ENCODE results near the gene BRD1.

BRD1 gene

DNA sequence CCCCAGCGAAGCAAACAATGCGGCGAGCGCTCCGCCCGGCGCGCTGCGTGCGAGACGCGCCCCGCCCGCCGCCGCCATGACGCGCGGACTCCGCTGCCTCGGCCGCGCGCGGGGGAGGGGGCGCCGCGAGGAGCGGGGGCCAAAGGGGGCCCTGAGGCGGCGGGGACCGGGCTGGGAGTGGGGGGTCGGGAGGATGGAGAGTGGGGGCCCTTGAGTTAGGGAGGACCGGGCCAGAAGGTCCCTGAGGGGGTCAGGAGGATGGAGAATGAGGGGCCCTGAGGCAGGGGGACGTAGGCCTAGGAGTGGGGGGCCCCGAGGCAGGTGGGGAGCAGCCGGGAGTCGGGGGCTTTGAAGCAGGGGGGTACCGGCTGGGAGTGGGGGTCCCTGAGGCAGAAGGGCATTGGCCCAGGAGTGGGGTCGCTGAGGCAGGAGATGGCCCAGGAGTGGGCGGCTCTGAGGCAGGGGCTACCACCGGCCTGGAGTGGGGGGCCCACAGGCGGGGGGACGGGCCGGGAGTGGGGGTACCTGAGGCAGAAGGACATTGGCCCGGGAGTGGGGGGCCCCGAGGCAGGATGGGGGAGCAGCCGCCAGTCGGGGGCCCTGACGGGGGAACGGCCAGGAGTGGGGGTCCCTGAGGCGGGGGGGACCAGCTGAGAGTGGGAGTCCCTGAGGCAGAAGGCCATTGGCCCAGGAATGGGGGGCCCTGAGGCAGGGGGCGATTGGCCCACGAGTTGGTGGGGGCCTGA, at the start of gene BRD1:
BRD1 (minus strand) TSS at position 21 of the 746 bp plus-strand sequence. CDS start 3,556 bp downstream, outside the sequence.
- peak; percentile 21 to 35 for DNase-seq (ENCODE audit: low read depth in 2 of 2)

DNA sequence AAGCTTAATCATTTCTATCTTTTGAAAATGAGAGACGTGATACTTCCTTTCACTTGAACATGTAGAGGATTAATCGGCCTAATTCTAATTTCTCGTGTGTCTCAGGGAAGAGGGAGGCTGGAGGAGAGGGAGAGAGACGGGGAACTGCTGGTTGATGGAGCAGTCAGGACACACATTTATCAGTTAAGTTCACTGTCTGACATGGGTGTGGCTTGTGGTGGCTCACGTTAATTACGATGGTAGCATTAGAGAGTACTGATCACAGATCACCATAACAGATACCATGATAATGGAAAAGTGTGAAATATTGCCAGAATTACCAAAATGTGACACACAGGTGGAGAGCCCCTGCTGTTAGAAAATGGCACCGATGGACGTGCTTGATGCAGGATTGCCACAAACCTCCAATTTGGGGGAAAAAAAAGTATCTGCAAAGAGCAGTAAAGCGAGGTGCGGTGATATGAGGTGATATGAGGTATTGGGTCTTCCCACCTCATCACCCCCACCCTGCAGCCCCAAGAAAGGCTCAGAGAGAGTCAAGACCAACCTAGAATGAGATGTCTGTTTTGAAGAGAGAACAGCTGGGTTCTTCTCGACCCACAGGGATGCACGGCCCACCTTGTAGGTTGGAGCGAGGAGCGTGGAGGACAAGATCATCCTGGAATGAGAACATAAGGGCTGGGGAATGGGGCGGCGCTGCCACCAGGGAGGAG, 45.7 kb upstream of the BRD1 start:
- DNase-seq (ENCODE audit: low read depth in 2 of 2): no peak

DNA sequence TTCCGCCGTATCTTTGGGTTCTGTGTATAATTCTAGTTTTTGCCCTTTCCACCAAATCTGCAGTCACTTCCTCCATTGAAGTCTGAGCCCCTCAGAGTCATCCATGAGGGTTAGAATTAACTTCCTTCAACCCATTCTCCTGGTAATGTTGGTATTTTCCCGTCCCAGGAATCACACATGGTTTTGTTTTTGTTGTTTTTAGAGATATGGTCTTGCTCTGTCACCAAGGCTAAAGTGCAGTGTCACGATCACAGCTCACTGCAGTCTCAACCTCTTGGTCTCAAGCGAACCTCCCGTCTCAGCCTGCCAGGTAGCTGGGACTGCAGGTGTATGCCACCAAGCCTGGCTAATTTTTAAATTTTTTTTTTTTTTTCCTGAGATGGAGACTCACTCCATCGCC, 44.7 kb upstream of the BRD1 start:
- DNase-seq (ENCODE audit: low read depth in 2 of 2): no peak

DNA sequence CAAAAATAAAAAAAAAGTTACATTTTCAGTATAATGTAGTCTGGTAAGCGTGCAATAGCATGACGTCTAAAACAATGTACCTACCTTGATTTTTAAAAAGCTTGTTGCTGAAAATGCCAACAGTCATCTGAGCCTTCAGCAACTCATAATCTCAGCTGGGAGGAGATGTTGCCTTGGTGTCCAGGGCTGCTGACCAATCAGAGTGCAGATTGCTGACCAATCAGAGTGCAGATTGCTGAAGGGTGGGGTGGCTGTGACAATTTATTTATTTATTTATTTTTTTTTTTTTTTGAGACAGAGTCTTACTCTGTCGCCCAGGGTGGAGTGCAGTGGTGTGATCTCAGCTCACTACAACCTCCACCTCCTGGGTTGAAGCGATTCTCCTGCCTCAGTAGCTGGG, 43.8 kb upstream of the BRD1 start:
- no peak for DNase-seq (ENCODE audit: low read depth in 2 of 2)

GRCh38 chr22:49869845-49870712, 42.4 kb upstream of the BRD1 start:
- DNase-seq (ENCODE audit: low read depth in 2 of 2): no peak

- no peak for DNase-seq (ENCODE audit: low read depth in 2 of 2)
Observed at GRCh38 chr22:49869086-49869830, 41.6 kb upstream of the BRD1 start.

- DNase-seq (ENCODE audit: low read depth in 2 of 2): no peak
Observed at GRCh38 chr22:49867303-49868265, 39.9 kb upstream of the BRD1 start.

GRCh38 chr22:49866646-49867045, 39.0 kb upstream of the BRD1 start:
- no peak for DNase-seq (ENCODE audit: low read depth in 2 of 2)

GRCh38 chr22:49866134-49866533, 38.5 kb upstream of the BRD1 start:
- DNase-seq (ENCODE audit: low read depth in 2 of 2): no peak

DNA sequence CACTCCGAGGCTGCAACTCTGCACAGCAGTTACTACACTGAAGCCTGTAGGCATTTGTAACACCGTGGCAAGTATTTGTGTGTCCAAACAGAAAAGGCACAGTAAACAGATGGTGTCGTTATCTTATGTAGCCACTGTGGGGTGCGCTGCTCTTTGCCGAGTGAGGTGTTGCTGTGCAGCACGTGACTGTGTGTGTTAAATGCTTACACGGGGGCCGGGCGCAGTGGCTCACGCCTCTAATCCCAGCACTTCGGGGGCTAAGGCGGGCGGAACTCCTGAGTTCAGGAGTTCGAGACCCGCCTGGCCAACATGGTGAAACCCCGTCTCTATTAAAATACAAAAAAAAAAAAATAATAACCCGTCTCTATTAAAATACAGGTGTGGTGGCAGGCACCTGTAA, 37.5 kb upstream of the BRD1 start:
- no peak for DNase-seq (ENCODE audit: low read depth in 2 of 2)

GRCh38 chr22:49863931-49864330, 36.3 kb upstream of the BRD1 start:
- DNase-seq (ENCODE audit: low read depth in 2 of 2): no peak

DNA sequence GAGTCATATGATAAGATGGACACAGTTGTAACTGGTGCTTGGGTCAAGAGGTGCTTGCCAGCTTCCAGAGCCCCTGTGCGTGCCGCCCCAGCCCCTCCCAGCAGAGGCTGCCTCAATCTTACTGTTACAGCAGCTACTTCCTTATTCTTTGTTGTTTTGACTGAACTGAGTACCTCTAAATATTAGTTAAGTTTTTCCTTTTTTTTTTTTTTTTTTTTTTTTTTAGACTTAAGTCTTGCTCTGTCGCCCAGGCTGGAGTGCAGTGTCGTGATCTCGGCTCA, 34.8 kb upstream of the BRD1 start:
- no peak for DNase-seq (ENCODE audit: low read depth in 2 of 2)

- DNase-seq (ENCODE audit: low read depth in 2 of 2): no peak
Observed at GRCh38 chr22:49861642-49862495, 34.2 kb upstream of the BRD1 start.

DNA sequence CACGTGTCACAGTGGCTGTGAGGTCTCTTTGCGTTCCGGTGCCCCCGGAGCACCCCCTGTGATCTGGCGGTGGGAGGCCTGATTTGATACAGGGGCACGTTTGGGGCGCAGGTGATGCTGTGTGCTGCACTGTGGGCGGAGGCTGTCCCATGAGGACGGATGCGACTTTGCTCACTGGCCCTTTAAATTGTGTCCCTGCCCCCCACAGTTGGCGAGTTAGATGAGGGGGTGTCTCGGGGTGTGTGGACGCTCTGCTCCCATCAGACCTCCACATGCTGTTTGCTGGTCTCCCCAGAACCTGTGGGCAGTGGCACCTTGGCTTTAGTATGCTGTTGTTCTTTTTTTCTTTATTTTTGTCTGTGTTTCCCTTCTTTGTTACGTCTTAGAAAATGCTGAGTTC, 31.2 kb upstream of the BRD1 start:
- no peak for DNase-seq (ENCODE audit: low read depth in 2 of 2)

DNA sequence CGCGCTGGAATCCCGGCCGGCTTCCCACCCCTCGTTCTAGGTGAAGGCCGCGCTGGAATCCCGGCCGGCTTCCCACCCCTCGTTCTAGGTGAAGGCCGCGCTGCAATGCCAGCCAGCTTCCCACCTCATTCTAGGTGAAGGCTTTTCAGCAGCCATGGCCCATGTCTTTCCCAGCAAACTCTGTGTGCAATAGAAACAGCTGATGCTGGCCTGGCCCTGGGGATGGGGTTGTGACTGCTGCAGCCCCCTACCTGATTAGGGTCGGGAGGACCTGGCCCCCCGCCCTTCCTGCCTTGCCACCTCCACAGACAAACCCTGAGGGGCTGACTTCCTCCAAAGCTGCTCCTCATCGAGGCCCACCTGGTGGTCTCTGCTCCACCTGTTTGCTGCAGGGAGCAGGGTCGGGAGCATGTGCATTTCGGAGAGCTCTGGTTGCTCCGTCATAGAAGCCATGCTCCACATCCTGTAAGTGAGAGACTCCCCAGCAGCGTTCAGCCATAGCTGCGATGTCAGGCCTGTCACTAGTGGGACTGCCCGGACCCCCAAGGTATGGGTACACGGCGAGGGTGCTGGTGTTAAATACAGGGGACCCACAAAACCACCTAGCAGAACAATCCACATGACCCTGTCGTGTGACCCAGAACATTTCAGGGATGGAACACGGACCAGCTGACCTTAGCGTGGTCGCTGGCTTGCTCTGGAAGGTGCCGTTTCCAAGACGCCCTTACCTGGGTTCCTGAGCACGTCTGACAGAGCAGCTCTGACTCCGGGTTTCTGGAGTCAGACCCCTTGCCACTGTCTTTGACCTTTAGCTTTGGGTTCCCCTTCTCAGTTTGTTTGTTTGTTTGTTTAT, 29.3 kb upstream of the BRD1 start:
- no peak for DNase-seq (ENCODE audit: low read depth in 2 of 2)

- DNase-seq (ENCODE audit: low read depth in 2 of 2): no peak
Observed at GRCh38 chr22:49856343-49856742, 28.7 kb upstream of the BRD1 start.

DNA sequence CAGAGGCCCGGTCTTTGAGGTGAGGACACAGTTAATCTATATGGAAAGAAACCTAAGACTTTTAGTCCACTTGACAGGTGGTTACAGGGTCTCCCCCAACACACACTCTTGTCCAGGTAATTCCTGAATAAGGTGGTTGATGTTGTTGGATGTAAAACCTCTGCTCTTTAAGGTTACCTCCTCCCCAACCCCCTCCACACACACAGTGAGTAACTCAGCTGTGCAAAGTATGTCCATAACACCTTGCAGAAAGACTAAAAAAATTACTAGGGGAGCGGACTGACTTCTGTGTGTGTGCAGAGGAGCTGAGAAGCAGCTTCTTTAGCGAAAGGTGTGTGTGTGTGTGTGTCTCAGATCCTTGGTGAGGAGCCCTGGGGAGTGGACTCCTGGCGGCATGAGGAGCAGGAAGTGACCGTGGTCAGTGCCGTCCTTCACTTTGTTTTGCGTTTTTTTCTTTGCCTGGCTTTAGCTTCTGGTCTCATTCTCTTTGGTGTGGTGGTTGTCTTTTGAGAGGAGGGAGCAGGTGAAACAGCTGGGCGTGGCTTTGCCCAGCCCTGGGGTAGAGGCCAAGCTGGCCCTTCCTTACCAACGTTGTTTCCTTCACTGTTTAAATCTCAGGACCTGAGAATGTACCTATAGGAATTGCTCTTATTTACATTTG, 27.7 kb upstream of the BRD1 start:
- no peak for DNase-seq (ENCODE audit: low read depth in 2 of 2)

Data from fibroblast of skin of left biceps (primary cell).